ENCODE data around the gene APLF. TPM values are rescaled to one million over a fixed set of nuclear protein-coding genes. Genes with fewer than 3 reads are reported as not detected.
A peak's percentile ranks its signal among the peaks of the same experiment; 100 is the strongest.

APLF gene
- total and polyA plus RNA-seq, 10 of the 15 experiments (the other 5 are each of a cell fraction or from before 2014, with no cell fraction given), result 0.66 to 2.8 (median 1.8) TPM

DNA sequence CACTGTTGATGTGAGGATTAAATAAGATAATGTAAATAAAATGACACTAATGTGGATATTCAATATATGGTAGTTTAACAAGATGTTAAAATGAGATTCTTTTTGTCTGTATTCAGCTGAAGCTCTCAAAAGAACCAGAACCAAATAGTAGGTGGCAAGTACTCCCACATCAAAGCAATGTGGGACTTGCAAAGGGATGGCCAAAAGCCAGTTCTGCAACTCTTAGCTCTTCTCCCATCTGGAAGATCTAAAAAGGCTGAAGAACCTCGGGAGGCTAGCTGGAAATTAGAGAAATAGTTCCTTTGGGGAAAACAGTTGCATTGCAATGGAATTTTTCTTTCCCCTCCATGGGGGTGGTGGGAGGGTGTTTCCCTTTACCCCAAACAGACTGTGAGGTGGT, 49.0 kb upstream of the APLF start:
- H3K36me3 ChIP-seq (ENCODE audit: control insufficient read depth in 2 of 2, insufficient read depth in 2 of 2, low read length in 1 of 2), result no peaks in the 10 kb centered on the region
- in situ Hi-C loops (cut with MboI), result no loop called here
- no peak overlapping the region for H3K4me3 ChIP-seq
- ChIA-PET CTCF (interaction anchor here (0.7 to 9.7 kb wide), 7 partner anchors 10 to 60 kb away, joined by 3 to 87 read pairs (median 4); no protein-coding TSS in a partner anchor), POLR2A (interaction anchor here (0.8 to 10.7 kb wide), 3 partner anchors 8 to 28 kb away, joined by 3 to 70 read pairs (median 4); no protein-coding TSS in a partner anchor), SMC1A (ENCODE audit: uncharacterized antibody, unreplicated experiment) (interaction anchor here (1.2 to 11.3 kb wide), 6 partner anchors 9 to 47 kb away, joined by 3 to 207 read pairs (median 75); no protein-coding TSS in a partner anchor), RAD21 (ENCODE audit: unreplicated experiment) (interaction anchor here (0.8 to 9.8 kb wide), 8 partner anchors 9 to 47 kb away, joined by 3 to 147 read pairs (median 4); no protein-coding TSS in a partner anchor)
- intact Hi-C loops (cut with micrococcal nuclease; ENCODE audit: unreplicated experiment), result no loop called here
- H3K27me3 ChIP-seq (replicated peaks in 1 of 2; ENCODE audit: control insufficient read depth in 2 of 2, insufficient read depth in 2 of 2, low read length in 1 of 2), result no peaks in the 10 kb centered on the region; a peak in 1 of 4 replicates
- no peak overlapping the region for H3K27ac ChIP-seq (ENCODE audit: control insufficient read depth, insufficient read depth)
- no TSS peak for BruUV-seq (replicated peaks)
- TF ChIP-seq PAX5 (IDR thresholded peaks at IDR 0.05; ENCODE audit: borderline replicate concordance, low read depth, low read length), result no peak
- TF ChIP-seq USF1 (IDR thresholded peaks at IDR 0.05; ENCODE audit: borderline replicate concordance, extremely low read length, insufficient read depth, low read depth, low read length), result no peak
- TF ChIP-seq POLR2A (IDR thresholded peaks at IDR 0.05; ENCODE audit: low read depth, low read length), result no peak
- TF ChIP-seq CHD4 (IDR thresholded peaks at IDR 0.05), result no peak
- no peak for TF ChIP-seq LARP7 (IDR thresholded peaks at IDR 0.05)
- no peak for TF ChIP-seq JUNB (IDR thresholded peaks at IDR 0.05)
- TF ChIP-seq RELB (IDR thresholded peaks at IDR 0.05; ENCODE audit: low read depth), result no peak
- TF ChIP-seq RUNX3 (IDR thresholded peaks at IDR 0.05; ENCODE audit: low read length), result no peak
- no peak for TF ChIP-seq TBL1XR1 (IDR thresholded peaks at IDR 0.05; ENCODE audit: low read depth, low read length)
- TF ChIP-seq ZBTB40 (IDR thresholded peaks at IDR 0.05; ENCODE audit: borderline replicate concordance), result no peak
- TF ChIP-seq CREB1 (IDR thresholded peaks at IDR 0.05; ENCODE audit: low read depth), result no peak
- no peak for TF ChIP-seq IRF3 (IDR thresholded peaks at IDR 0.05)
- TF ChIP-seq BCLAF1 (IDR thresholded peaks at IDR 0.05), result no peak
- H3K4me2 ChIP-seq (ENCODE audit: control insufficient read depth, insufficient read depth), result 0 out of 2 replicates have a peak overlapping the region, but pooled peaks have one; percentile 13
- peaks cover 2% of the 10 kb centered on the region; the same call in 1 of the 3 replicates for H3K9me3 ChIP-seq (replicated peaks; ENCODE audit: control insufficient read depth, insufficient read depth, low read length)
- ATAC-seq (no peak), DNase-seq (ENCODE audit: low read depth, low spot score) (no peak), FAIRE-seq (no peak)
- WGBS (ENCODE audit: insufficient coverage, insufficient replicate concordance, low lambda C conversion rate, missing lambda C conversion rate), result 47% methylated on average over 1 of the region's 1 CpG
- no peaks in the 10 kb centered on the region for H4K20me1 ChIP-seq (ENCODE audit: control insufficient read depth, insufficient read depth)
- no peak overlapping the region for H3K9ac ChIP-seq (ENCODE audit: control insufficient read depth, insufficient read depth, low read length)
- peaks cover 32% of the 10 kb centered on the region for H3K4me1 ChIP-seq (ENCODE audit: control insufficient read depth, insufficient read depth, low read length)
- no peaks in the 10 kb centered on the region for H3K79me2 ChIP-seq (ENCODE audit: control insufficient read depth, insufficient read depth, low read length)
- no peak overlapping the region; the same call in 1 of the 2 replicates for H2AFZ ChIP-seq (ENCODE audit: control insufficient read depth, low read depth, low read length)

All from GM12878 (cell line).